BLaER1 treated with 17β-estradiol and CSF1 and Interleukin-3, amounts not matched to agents 10 nM and 100 nM (cell line): ENCODE measurements around the gene LGALS1.

Experiments used
- H3K27ac ChIP-seq, 11 experiments: shearing (Covaris generic); formaldehyde crosslinking; 2 replicates each; pipeline ENCODE4 v1.8.1; 2022
- H3K27me3 ChIP-seq, 11 experiments: shearing (Covaris generic); formaldehyde crosslinking; 2 replicates each; pipeline ENCODE4 v1.8.1; 2022
- H3K36me3 ChIP-seq, 11 experiments: shearing (Covaris generic); formaldehyde crosslinking; 2 replicates each; pipeline ENCODE4 v1.8.1; 2022
- H3K4me1 ChIP-seq, 10 experiments: shearing (Covaris generic); formaldehyde crosslinking; 2 replicates each; pipeline ENCODE4 v1.8.1; 2022
- H3K4me2 ChIP-seq, 11 experiments: shearing (Covaris generic); formaldehyde crosslinking; 2 replicates each; pipeline ENCODE4 v1.8.1; 2022
- H3K4me3 ChIP-seq, 10 experiments: shearing (Covaris generic); formaldehyde crosslinking; 2 replicates each; pipeline ENCODE4 v1.8.1; 2022
- H3K9ac ChIP-seq, 11 experiments: shearing (Covaris generic); formaldehyde crosslinking; 2 replicates each; pipeline ENCODE4 v1.8.1; 2022
- H3K9me3 ChIP-seq, 11 experiments: shearing (Covaris generic); formaldehyde crosslinking; replicated peaks in 1 of 11; 2 replicates each; pipeline ENCODE4 v1.8.1; 2022
- H4K20me1 ChIP-seq, 11 experiments: shearing (Covaris generic); formaldehyde crosslinking; 2 replicates each; pipeline ENCODE4 v1.8.1; 2022
- Cebpa-rat ChIP-seq, 11 experiments: shearing (Covaris generic); IDR thresholded peaks; 2 replicates each; pipeline ENCODE4 v1.8.1; 2022

The LGALS1 gene

GRCh38 chr22:37696657-37697537, 21.5 kb downstream of the LGALS1 start, which contains the start of gene TRIOBP:
Gene TRIOBP, plus strand, starts transcription at chr22:37697048. Its CDS starts 4,318 bp downstream, at chr22:37701366.
- peak within 1 kb of the TSS; percentile 22 to 61 (median 53); a peak in 19 of 20 replicates for H3K4me3 ChIP-seq
- H3K4me2 ChIP-seq, result peak within 1 kb of the TSS; percentile 78 to 91 (median 87)
- peaks cover 29 to 53% (median 41%) of the 10 kb centered on the region in 11 experiments for H3K36me3 ChIP-seq

GRCh38 chr22:37697538-37697835, 22.1 kb downstream of the LGALS1 start:
- Histone ChIP-seq H3K4me2 (peak overlapping the region; percentile 78 to 91 (median 87); a peak in 21 of 22 replicates), H3K36me3 (peaks cover 23 to 51% (median 37%) of the 10 kb centered on the region in 11 experiments), H3K27ac (peak overlapping the region in 8 of 11 experiments; percentile 29 to 68 (median 50); a peak in 15 of 22 replicates), H4K20me1 (peaks cover 0 to 10% (median 0%) of the 10 kb centered on the region in 11 experiments; a peak in 3 of 22 replicates), H3K9ac (peak overlapping the region in 9 of 11 experiments; percentile 48 to 73 (median 64); a peak in 17 of 22 replicates), H3K4me1 (peaks cover 36 to 64% (median 53%) of the 10 kb centered on the region in 10 experiments), H3K9me3 (peaks cover 0 to 13% (median 0%) of the 10 kb centered on the region in 11 experiments; a peak in 2 of 22 replicates), H3K27me3 (no peaks in the 10 kb centered on the region), H3K4me3 (peak overlapping the region in 9 of 10 experiments; percentile 35 to 61 (median 54); a peak in 17 of 20 replicates)
- TF ChIP-seq Cebpa-rat (IDR thresholded peaks at IDR 0.05), result no peak

More at GRCh38 chr22:37696657-37697537, 21.5 kb downstream of the LGALS1 start, which contains the start of gene TRIOBP:
- Histone ChIP-seq H3K4me1 (peaks cover 36 to 60% (median 50%) of the 10 kb centered on the region in 10 experiments), H3K9me3 (peaks cover 0 to 13% (median 0%) of the 10 kb centered on the region in 11 experiments; a peak in 2 of 22 replicates), H3K9ac (peak within 1 kb of the TSS; percentile 17 to 73 (median 61); a peak in 20 of 22 replicates), H3K27ac (peak within 1 kb of the TSS in 9 of 11 experiments; percentile 29 to 68 (median 50); a peak in 16 of 22 replicates), H3K27me3 (no peaks in the 10 kb centered on the region), H4K20me1 (peaks cover 0 to 10% (median 0%) of the 10 kb centered on the region in 11 experiments; a peak in 3 of 22 replicates)
- no peak for TF ChIP-seq Cebpa-rat (IDR thresholded peaks at IDR 0.05)

DNA sequence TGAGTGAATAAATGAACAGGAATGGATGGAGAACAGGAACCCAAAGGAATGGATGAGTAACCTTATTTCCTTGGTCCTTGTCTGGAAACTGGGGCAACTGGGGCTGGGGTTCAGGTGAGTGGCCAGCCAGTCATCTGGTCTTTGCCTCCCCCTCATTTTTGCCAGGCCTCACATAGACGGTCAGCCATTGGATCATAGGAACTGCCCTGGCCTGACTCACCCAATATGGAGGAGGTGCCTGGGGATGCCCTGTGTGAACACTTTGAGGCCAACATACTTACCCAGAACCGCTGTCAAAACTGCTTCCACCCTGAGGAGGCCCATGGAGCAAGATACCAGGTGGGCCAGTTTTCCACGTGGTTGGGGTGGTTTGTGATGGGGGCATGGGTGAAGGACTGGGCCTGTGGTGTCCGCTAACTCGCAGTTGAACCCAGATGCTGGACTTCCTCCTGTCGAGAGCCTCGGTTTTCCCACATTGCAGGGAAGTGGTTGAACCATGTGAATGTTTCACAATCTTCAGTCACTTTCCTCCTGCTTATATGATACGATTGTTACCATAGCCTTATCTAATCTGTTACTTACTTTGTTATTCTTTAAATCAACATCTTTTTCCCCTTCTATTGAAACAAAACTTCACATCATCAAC, 25.8 kb downstream of the LGALS1 start:
- Histone ChIP-seq H3K36me3 (peaks cover 0 to 56% (median 41%) of the 10 kb centered on the region in 11 experiments; a peak in 15 of 22 replicates), H3K9ac (no peak overlapping the region)

DNA sequence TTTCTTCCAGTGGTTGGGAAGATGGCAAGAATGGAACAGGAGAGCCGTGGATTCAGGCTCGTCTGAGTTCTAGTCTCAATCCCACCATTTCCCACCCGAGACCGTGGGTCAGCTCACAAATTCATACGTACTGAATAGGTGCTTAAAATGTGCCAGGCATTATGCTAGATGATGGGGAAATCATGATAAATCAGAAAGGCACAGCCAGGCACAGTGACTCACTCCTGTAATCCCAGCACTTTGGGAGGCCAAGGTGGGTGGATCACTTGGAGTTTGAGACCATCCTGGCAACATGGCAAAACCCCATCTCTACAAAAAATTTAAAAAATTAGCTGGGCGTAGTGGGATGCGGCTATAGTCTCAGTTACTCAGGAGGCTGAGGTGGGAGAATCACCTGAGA, 28.5 kb downstream of the LGALS1 start:
- Histone ChIP-seq H3K4me1 (peaks cover 2 to 51% (median 31%) of the 10 kb centered on the region in 10 experiments; a peak in 18 of 20 replicates), H3K27ac (no peak overlapping the region), H3K4me2 (no peak overlapping the region), H3K9ac (no peak overlapping the region), H3K27me3 (no peaks in the 10 kb centered on the region), H3K4me3 (no peak overlapping the region), H4K20me1 (no peaks in the 10 kb centered on the region), H3K9me3 (peaks cover 0 to 13% (median 0%) of the 10 kb centered on the region in 11 experiments; a peak in 2 of 22 replicates), H3K36me3 (peaks cover 0 to 67% (median 41%) of the 10 kb centered on the region in 11 experiments; a peak in 15 of 22 replicates)
- TF ChIP-seq Cebpa-rat (IDR thresholded peaks at IDR 0.05), result no peak

More for the DNA sequence above, 25.8 kb downstream of the LGALS1 start:
- Histone ChIP-seq H3K4me3 (no peak overlapping the region), H4K20me1 (no peaks in the 10 kb centered on the region), H3K27me3 (no peaks in the 10 kb centered on the region), H3K4me2 (peak overlapping the region in 8 of 11 experiments; percentile 29 to 80 (median 67); a peak in 14 of 22 replicates), H3K4me1 (peaks cover 25 to 62% (median 46%) of the 10 kb centered on the region in 10 experiments), H3K9me3 (peaks cover 0 to 13% (median 0%) of the 10 kb centered on the region in 11 experiments; a peak in 2 of 22 replicates), H3K27ac (peak overlapping the region in 8 of 11 experiments; percentile 12 to 53 (median 40); a peak in 12 of 22 replicates)
- TF ChIP-seq Cebpa-rat (IDR thresholded peaks at IDR 0.05), result peak in 4 of 11 experiments; percentile 6 to 34 (median 22); a peak in 2 of 22 replicates

DNA sequence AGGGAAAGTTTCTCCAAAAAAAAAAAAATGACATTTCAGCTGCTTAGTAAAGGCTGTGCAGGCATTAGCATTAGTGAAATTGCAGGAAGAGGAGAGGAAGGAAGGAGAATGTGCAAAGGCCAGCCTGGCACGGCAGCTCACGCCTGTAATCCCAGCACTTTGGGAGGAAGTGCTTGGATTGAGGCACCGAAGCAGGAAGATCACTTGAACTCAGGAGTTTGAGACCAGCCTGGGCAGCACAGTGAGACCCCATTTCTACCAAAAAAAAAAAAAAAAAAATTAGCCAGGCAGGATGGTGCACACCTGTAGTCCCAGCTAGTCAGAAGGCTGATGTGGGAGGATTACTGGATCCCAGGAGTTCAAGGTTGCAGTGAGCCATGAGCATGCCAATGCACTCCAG, 29.2 kb downstream of the LGALS1 start:
- Histone ChIP-seq H3K9ac (no peak overlapping the region), H4K20me1 (no peaks in the 10 kb centered on the region), H3K9me3 (peaks cover 0 to 13% (median 0%) of the 10 kb centered on the region in 11 experiments; a peak in 2 of 22 replicates), H3K27me3 (no peaks in the 10 kb centered on the region), H3K36me3 (peaks cover 0 to 74% (median 45%) of the 10 kb centered on the region in 11 experiments; a peak in 16 of 22 replicates), H3K4me2 (peak overlapping the region in 3 of 11 experiments; percentile 15 to 41 (median 39); a peak in 4 of 22 replicates), H3K27ac (no peak overlapping the region), H3K4me1 (peaks cover 0 to 57% (median 34%) of the 10 kb centered on the region in 10 experiments; a peak in 13 of 20 replicates), H3K4me3 (no peak overlapping the region)
- no peak for TF ChIP-seq Cebpa-rat (IDR thresholded peaks at IDR 0.05)

DNA sequence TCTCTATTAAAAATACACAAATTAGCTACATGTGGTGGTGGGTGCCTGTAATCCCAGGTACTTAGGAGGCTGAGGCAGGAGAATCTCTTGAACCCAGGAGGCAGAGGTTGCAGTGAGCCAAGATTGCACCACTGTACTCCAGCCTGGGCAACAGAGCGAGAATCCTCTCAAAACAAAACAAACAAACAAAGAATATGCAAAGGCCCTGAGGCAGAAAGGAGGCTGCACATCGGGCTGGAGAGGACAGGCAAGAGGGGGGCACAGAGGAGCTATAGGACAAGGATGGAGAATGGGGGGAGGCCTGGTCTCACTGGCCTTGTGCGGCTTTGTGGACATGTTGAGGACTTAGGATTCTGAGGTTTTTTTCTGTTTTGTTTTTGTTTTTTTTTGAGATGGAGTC, 29.8 kb downstream of the LGALS1 start:
- Histone ChIP-seq H3K27ac (no peak overlapping the region), H3K4me1 (peaks cover 0 to 55% (median 38%) of the 10 kb centered on the region in 10 experiments; a peak in 14 of 20 replicates), H3K9me3 (peaks cover 0 to 13% (median 0%) of the 10 kb centered on the region in 11 experiments; a peak in 2 of 22 replicates), H3K27me3 (no peaks in the 10 kb centered on the region), H3K4me2 (peak overlapping the region in 1 of 11 experiments; percentile 39; a peak in 2 of 22 replicates), H3K4me3 (no peak overlapping the region), H3K9ac (no peak overlapping the region), H4K20me1 (no peaks in the 10 kb centered on the region), H3K36me3 (peaks cover 0 to 76% (median 43%) of the 10 kb centered on the region in 11 experiments; a peak in 17 of 22 replicates)
- no peak for TF ChIP-seq Cebpa-rat (IDR thresholded peaks at IDR 0.05)

DNA sequence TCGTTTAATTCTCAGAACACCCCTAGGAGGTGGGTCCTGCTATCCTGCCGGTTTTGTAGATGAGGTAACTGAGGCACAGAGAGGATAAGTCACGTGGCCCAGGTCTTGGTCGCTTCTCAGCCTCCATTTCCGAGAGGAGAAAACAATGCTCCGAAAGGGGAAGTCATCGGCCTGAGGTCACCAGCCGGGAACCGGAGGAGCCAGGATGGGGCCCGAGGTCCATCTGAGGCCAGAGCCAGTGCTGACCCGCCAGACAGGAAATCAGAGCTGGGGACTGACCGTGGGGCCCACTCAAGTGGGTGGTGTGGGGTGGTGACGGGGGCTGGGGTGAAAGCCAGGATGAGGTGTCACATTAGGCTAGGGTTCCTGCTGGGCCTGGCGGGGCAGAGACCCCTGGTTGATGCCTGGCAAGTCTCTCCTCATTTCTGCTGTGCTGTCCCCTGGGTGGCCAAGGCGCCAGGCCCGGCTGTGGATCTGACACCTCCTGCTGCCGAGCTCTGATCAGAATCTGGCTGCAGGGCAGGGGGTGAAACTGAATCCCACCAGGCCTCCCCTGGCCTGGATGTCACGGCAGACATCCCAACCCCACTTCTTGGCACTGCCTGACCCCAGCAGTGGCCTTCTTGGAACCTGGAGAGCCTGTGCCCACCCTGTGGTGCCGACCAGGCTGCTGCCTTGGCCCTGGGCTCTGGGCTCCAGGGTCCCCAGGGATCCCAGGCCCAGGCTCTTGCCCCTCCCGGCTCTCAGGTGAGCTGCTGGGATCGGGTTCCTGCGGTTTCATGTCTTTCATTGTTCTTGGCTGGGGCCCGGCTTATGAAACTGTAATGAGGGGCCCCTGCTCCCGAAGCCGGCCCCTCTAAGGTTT, 33.4 kb downstream of the LGALS1 start:
- Histone ChIP-seq H3K4me3 (no peak overlapping the region), H3K36me3 (peaks cover 0 to 62% (median 27%) of the 10 kb centered on the region in 11 experiments; a peak in 15 of 22 replicates), H3K4me1 (peaks cover 10 to 41% (median 33%) of the 10 kb centered on the region in 10 experiments), H3K9ac (peak overlapping the region in 6 of 11 experiments; percentile 26 to 63 (median 48); a peak in 10 of 22 replicates), H3K4me2 (peak overlapping the region in 7 of 11 experiments; percentile 4 to 71 (median 54); a peak in 11 of 22 replicates), H3K27me3 (no peaks in the 10 kb centered on the region), H3K27ac (peak overlapping the region in 10 of 11 experiments; percentile 9 to 65 (median 50); a peak in 18 of 22 replicates), H4K20me1 (no peaks in the 10 kb centered on the region; a peak in 1 of 22 replicates), H3K9me3 (no peaks in the 10 kb centered on the region)
- TF ChIP-seq Cebpa-rat (IDR thresholded peaks at IDR 0.05), result no peak
